ENCODE data around the gene RASGRF2.

RASGRF2 gene

GRCh38 chr5:81140441-81140840 lies 180.3 kb downstream of the RASGRF2 start:
- no peak for DNase-seq

- DNase-seq = peak; percentile 71
Measured at GRCh38 chr5:81140943-81141342, 180.8 kb downstream of the RASGRF2 start.

GRCh38 chr5:81142108-81142507 lies 181.9 kb downstream of the RASGRF2 start:
- DNase-seq = no peak

GRCh38 chr5:81145329-81145935 lies 185.3 kb downstream of the RASGRF2 start:
- DNase-seq = no peak

- DNase-seq = no peak
Measured at GRCh38 chr5:81146031-81146430, 185.9 kb downstream of the RASGRF2 start.

GRCh38 chr5:81147011-81147885 lies 187.1 kb downstream of the RASGRF2 start:
- no peak for DNase-seq

GRCh38 chr5:81147886-81148571 lies 187.9 kb downstream of the RASGRF2 start:
- no peak for DNase-seq

- peak; percentile 54 for DNase-seq
Measured at GRCh38 chr5:81151546-81151945, 191.4 kb downstream of the RASGRF2 start.

- no peak for DNase-seq
Measured at GRCh38 chr5:81154725-81155124, 194.6 kb downstream of the RASGRF2 start.

GRCh38 chr5:81156732-81157131 lies 196.6 kb downstream of the RASGRF2 start:
- DNase-seq = no peak

GRCh38 chr5:81161012-81161601 lies 200.9 kb downstream of the RASGRF2 start:
- DNase-seq = no peak

- no peak for DNase-seq
Measured at GRCh38 chr5:81162501-81162900, 202.3 kb downstream of the RASGRF2 start.

GRCh38 chr5:81163651-81164050 lies 203.5 kb downstream of the RASGRF2 start:
- DNase-seq = no peak

- DNase-seq = no peak
Measured at GRCh38 chr5:81164476-81164875, 204.3 kb downstream of the RASGRF2 start.

- DNase-seq = peak; percentile 72
Measured at GRCh38 chr5:81164936-81165335, 204.8 kb downstream of the RASGRF2 start.

- peak; percentile 60 for DNase-seq
Measured at GRCh38 chr5:81165493-81166119, 205.4 kb downstream of the RASGRF2 start.

GRCh38 chr5:81166430-81166829 lies 206.3 kb downstream of the RASGRF2 start:
- DNase-seq = no peak

GRCh38 chr5:81167078-81167477 lies 206.9 kb downstream of the RASGRF2 start:
- DNase-seq = no peak

- no peak for DNase-seq
Measured at GRCh38 chr5:81167544-81167943, 207.4 kb downstream of the RASGRF2 start.

GRCh38 chr5:81169924-81170323 lies 209.8 kb downstream of the RASGRF2 start:
- DNase-seq = no peak

GRCh38 chr5:81171769-81172168 lies 211.6 kb downstream of the RASGRF2 start:
- no peak for DNase-seq

- DNase-seq = no peak
Measured at GRCh38 chr5:81172710-81173109, 212.5 kb downstream of the RASGRF2 start.

GRCh38 chr5:81177061-81177460 lies 216.9 kb downstream of the RASGRF2 start:
- no peak for DNase-seq

All from fibroblast of skin of back (primary cell).